Gastrocnemius medialis (tissue), 4 donors: ENCODE data around the gene FFAR2. TPM values are rescaled to one million over a fixed set of nuclear protein-coding genes. Genes with fewer than 3 reads are reported as not detected.

Experiments used
- ATAC-seq, 2 donors: fragments of 150-250 bp; one replicate each; pipeline ENCODE4 v1.9.1; 2016
- DNase-seq, 2 donors: peaks; one replicate each; pipeline ENCODE4 v3.0.0-alpha.2; 2019
- H3K27ac ChIP-seq, 4 donors: fragments of 200-600 bp; sonication (generic); 1 replicate in 1 of 4; 2 replicates in 3 of 4; pipeline ENCODE4 v1.5.1; 2016 to 2018; ENCODE audit warnings: mild to moderate bottlenecking in 2 of 4, moderate library complexity in 1 of 4
- H3K27me3 ChIP-seq, 3 donors: fragments of 200-600 bp; sonication (generic) in 2 of 3; 1 replicate in 1 of 3; 2 replicates in 2 of 3; pipeline versions ENCODE4 v1.5.1 to v1.6.0; 2016 to 2019; ENCODE audit warnings: mild to moderate bottlenecking in 1 of 3, moderate library complexity in 1 of 3
- H3K36me3 ChIP-seq, 2 donors: fragments of 200-600 bp; sonication (generic) in 1 of 2; one replicate each; pipeline ENCODE4 v1.5.1; 2017 to 2018
- H3K4me1 ChIP-seq, 2 donors: fragments of 200-600 bp; sonication (generic) in 1 of 2; one replicate each; pipeline ENCODE4 v1.5.1; 2016 to 2017; ENCODE audit warnings: mild to moderate bottlenecking in 2 of 2
- H3K4me3 ChIP-seq, 4 donors: fragments of 200-600 bp; sonication (generic) in 3 of 4; 1 replicate in 1 of 4; 2 replicates in 3 of 4; pipeline ENCODE4 v1.5.1; 2016 to 2019; ENCODE audit warnings: mild to moderate bottlenecking in 2 of 4
- H3K9me3 ChIP-seq, 3 donors: fragments of 200-600 bp; sonication (generic) in 2 of 3; 1 replicate in 1 of 3; 2 replicates in 2 of 3; pipeline ENCODE4 v1.5.1; 2016 to 2019
- POLR2A ChIP-seq, 2 donors: fragments of 450-650 bp; IDR thresholded peaks; one replicate each; pipeline ENCODE4 v1.6.1; 2017; ENCODE audit warnings: antibody characterized with exemption in 2 of 2, mild to moderate bottlenecking in 2 of 2, moderate library complexity in 2 of 2
- in situ Hi-C, 4 donors: fragments of 200-750 bp; cut with MboI; loops; one replicate each; pipeline versions ENCODE4 v1.15.0 to v1.8.0; 2017; ENCODE audit warnings: low sequenced_read_pairs in 4 of 4
- intact Hi-C: fragments of 100-400 bp; cut with DNase I; formaldehyde crosslinking; loops from one replicate; pipeline ENCODE4 v1.15.1; 2023; ENCODE audit warnings: low total_unique reads
- total RNA-seq, 4 donors: library from RNA; depleted of rRNA; stranded (reverse); fragments of >200 nt; gene quantifications; one replicate each; pipeline versions ENCODE4 v1.1.0 to v1.2.3, GENCODE V29; 2016
- TF ChIP-seq, protein P1 (sequence below), 5 experiments: fragments of 450-650 bp in 3 of 5; fragments of 200-600 bp in 2 of 5; sonication (generic) in 2 of 5; IDR thresholded peaks in 4 of 5; conservative IDR thresholded peaks in 1 of 5; 1 replicate in 4 of 5; 2 replicates in 1 of 5; pipeline ENCODE4 v1.5.1; 2016 to 2019; ENCODE audit warnings: antibody characterized with exemption in 5 of 5, mild to moderate bottlenecking in 3 of 5, moderate library complexity in 3 of 5

FFAR2 gene
- total RNA-seq, 4 donors from 2014 or later: not detected

DNA sequence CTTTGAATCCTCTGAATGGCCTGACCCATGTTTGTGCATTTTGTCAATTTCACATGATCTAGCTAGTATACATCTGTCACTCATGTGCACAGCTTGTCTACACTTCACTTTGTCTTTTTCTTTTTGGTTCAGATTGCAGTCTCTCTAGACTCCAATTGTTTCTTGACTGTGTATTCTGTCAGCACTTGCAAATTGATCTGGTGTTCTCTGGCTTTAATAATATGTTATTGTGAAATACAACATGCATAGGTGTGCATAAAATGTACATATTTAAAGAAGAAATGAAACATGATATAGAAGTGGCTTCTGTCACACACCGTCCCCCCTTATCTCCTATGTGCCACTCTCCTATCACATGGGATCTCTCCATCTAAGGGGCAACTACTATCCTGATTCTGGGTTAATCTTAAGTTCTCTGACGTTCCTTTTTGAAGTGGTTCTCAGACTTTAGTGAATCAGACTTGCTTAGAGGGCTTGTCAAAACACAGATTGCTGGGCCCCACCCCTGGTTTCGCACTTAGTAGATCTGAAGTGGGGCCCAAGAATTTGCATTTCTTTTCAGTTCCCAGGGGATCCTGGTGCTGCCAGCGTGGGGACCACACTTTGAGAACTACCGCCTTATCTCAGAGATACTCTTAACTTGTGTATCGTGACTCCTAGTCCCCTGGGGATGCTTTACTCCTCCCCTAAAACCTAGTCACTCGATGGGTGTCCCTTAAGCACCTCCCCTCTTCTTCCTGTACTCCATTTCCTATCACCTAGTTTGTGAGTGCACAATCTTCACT lies 36.4 kb downstream of the FFAR2 start:
- H3K36me3 ChIP-seq: no peaks in the 10 kb centered on the region
- no peaks in the 10 kb centered on the region for H3K9me3 ChIP-seq
- TF ChIP-seq, protein P1, sequence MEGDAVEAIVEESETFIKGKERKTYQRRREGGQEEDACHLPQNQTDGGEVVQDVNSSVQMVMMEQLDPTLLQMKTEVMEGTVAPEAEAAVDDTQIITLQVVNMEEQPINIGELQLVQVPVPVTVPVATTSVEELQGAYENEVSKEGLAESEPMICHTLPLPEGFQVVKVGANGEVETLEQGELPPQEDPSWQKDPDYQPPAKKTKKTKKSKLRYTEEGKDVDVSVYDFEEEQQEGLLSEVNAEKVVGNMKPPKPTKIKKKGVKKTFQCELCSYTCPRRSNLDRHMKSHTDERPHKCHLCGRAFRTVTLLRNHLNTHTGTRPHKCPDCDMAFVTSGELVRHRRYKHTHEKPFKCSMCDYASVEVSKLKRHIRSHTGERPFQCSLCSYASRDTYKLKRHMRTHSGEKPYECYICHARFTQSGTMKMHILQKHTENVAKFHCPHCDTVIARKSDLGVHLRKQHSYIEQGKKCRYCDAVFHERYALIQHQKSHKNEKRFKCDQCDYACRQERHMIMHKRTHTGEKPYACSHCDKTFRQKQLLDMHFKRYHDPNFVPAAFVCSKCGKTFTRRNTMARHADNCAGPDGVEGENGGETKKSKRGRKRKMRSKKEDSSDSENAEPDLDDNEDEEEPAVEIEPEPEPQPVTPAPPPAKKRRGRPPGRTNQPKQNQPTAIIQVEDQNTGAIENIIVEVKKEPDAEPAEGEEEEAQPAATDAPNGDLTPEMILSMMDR (IDR thresholded peaks at IDR 0.05 in 4 of 5, conservative IDR thresholded peaks at IDR 0.05 in 1 of 5): no peak
- TF ChIP-seq POLR2A (IDR thresholded peaks at IDR 0.05): no peak
- ATAC-seq (no peak), DNase-seq (no peak)
- no peaks in the 10 kb centered on the region for H3K27me3 ChIP-seq
- H3K27ac ChIP-seq: no peak overlapping the region
- intact Hi-C loops: no loop called here
- H3K4me3 ChIP-seq: no peak overlapping the region
- H3K4me1 ChIP-seq: no peaks in the 10 kb centered on the region
- in situ Hi-C loops: no loop called here

GRCh38 chr19:35486268-35486708 lies 38.2 kb downstream of the FFAR2 start:
- in situ Hi-C loops: no loop called here
- intact Hi-C loops: no loop called here
- Histone ChIP-seq H3K36me3 (no peaks in the 10 kb centered on the region), H3K27ac (no peak overlapping the region), H3K4me3 (no peak overlapping the region), H3K27me3 (no peaks in the 10 kb centered on the region), H3K4me1 (no peaks in the 10 kb centered on the region), H3K9me3 (no peaks in the 10 kb centered on the region)
- DNase-seq (no peak), ATAC-seq (no peak)
- no peak for TF ChIP-seq POLR2A (IDR thresholded peaks at IDR 0.05)
- TF ChIP-seq, protein P1 (IDR thresholded peaks at IDR 0.05 in 4 of 5, conservative IDR thresholded peaks at IDR 0.05 in 1 of 5): no peak

- no peaks in the 10 kb centered on the region for H3K4me1 ChIP-seq
- DNase-seq (no peak), ATAC-seq (no peak)
- H3K9me3 ChIP-seq: no peaks in the 10 kb centered on the region
- TF ChIP-seq, protein P1 (IDR thresholded peaks at IDR 0.05 in 4 of 5, conservative IDR thresholded peaks at IDR 0.05 in 1 of 5): no peak
- no peak for TF ChIP-seq POLR2A (IDR thresholded peaks at IDR 0.05)
- in situ Hi-C loops: no loop called here
- H3K27me3 ChIP-seq: peaks cover 0 to 2% (median 0%) of the 10 kb centered on the region in 3 donors
- intact Hi-C loops: no loop called here
- H3K4me3 ChIP-seq: no peak overlapping the region
- H3K27ac ChIP-seq: no peak overlapping the region
- no peaks in the 10 kb centered on the region for H3K36me3 ChIP-seq
Measured at GRCh38 chr19:35487656-35488182, 39.7 kb downstream of the FFAR2 start.

DNA sequence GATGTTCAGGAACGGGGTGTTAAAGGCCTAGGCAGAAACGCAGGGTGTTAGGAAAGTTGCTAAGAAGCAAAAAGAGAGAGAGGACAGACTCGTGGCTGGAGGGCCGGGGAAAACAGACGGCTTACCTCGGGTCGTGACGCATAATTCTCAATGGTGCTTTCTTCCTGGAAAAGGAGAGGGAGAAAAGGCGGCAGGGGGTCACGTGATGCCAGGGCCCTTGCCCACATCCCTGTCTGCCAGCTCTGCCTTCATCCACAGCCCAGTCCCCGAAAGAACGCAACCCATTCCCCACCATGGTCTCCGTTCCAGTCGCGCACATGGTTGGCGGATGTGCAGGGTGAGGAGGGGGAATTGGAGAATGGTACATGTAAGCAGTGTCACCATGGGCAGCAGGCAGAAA lies 40.6 kb downstream of the FFAR2 start:
- H3K9me3 ChIP-seq: no peaks in the 10 kb centered on the region
- TF ChIP-seq POLR2A (IDR thresholded peaks at IDR 0.05): no peak
- TF ChIP-seq, protein P1 (IDR thresholded peaks at IDR 0.05 in 4 of 5, conservative IDR thresholded peaks at IDR 0.05 in 1 of 5): no peak
- in situ Hi-C loops (no loop called here), intact Hi-C loops (no loop called here)
- no peak for DNase-seq
- peaks cover 0 to 5% (median 0%) of the 10 kb centered on the region in 3 donors for H3K27me3 ChIP-seq
- no peak overlapping the region for H3K4me3 ChIP-seq
- no peaks in the 10 kb centered on the region for H3K36me3 ChIP-seq
- no peak overlapping the region for H3K27ac ChIP-seq
- H3K4me1 ChIP-seq: no peaks in the 10 kb centered on the region
- ATAC-seq: no peak
